ENCODE measurements around the gene TRIM2. TPM values are rescaled to one million over a fixed set of nuclear protein-coding genes. Genes with fewer than 3 reads are reported as not detected.

The TRIM2 gene
- total RNA-seq, 2 experiments from 2014 or later, result 1.9 to 3.4 TPM

DNA sequence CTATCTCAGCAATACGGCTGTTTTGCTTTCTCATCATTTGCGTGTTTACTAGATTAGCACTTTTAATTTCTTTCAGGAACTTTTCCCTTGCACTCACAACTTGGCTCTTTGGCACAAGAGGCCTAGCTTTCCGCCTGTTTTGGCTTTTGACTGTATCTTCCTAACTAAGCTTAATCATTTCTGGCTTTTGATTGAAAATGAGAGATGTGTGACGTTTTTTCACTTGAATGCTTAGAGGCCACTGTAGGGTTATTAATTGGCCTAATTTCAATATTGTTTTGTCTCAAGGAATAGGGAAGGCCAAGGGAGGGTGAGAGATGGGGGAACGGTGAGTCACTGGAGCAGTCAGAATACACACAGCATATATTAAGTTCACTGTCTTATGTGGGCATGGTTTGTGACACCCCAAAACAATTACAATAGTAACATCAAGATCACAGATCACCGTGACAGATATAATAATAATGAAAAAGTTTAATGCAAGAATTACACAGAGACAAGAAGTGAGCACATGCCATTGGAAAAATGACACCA is 167.5 kb downstream of the TRIM2 start:
- no peaks in the 10 kb centered on the region for H3K36me3 Mint-ChIP-seq (ENCODE audit: low read depth)
- ATAC-seq (ENCODE audit: poor library complexity), result no peak

GRCh38 chr4:153372967-153373562 is 168.8 kb downstream of the TRIM2 start:
- Histone ChIP-seq H3K4me1 (ENCODE audit: insufficient read depth, low read length) (no peaks in the 10 kb centered on the region), H3K4me3 (ENCODE audit: low read length) (no peak overlapping the region), H3K27me3 (ENCODE audit: control insufficient read depth in 1 of 2, insufficient read depth in 2 of 2, low read length in 2 of 2) (no peaks in the 10 kb centered on the region), H3K9me3 (ENCODE audit: control insufficient read depth in 1 of 2, insufficient read depth in 1 of 2, low read length in 2 of 2) (peaks cover 0 to 6% of the 10 kb centered on the region in 2 experiments), H3K36me3 (ENCODE audit: insufficient read depth, low read length) (no peaks in the 10 kb centered on the region), H3K27ac (ENCODE audit: low read depth in 1 of 2, low read length in 2 of 2) (no peak overlapping the region)
- Mint-ChIP-seq H3K36me3 (ENCODE audit: low read depth) (no peaks in the 10 kb centered on the region), H3K4me1 (ENCODE audit: low read depth) (no peaks in the 10 kb centered on the region), H3K27ac (no peak overlapping the region), H3K4me3 (no peak overlapping the region), H3K9me3 (peaks cover 5% of the 10 kb centered on the region), H3K27me3 (no peaks in the 10 kb centered on the region)
- ChIA-PET POLR2A (no interaction called here), CTCF (no interaction called here)
- intact Hi-C loops (cut with DNase I, micrococcal nuclease), result no loop called here
- no peak for DNase-seq
- ATAC-seq (ENCODE audit: poor library complexity), result no peak
- no peak for TF ChIP-seq CTCF (IDR thresholded peaks at IDR 0.05)

More for the DNA sequence above, 167.5 kb downstream of the TRIM2 start:
- POLR2A ChIA-PET, result interaction anchor here (1.1 kb wide), 1 partner anchor 117 kb away, joined by 4 read pairs; no protein-coding TSS in a partner anchor
- CTCF ChIA-PET, result interaction anchor here (0.8 kb wide), 1 partner anchor 17 kb away, joined by 3 read pairs; no protein-coding TSS in a partner anchor
- DNase-seq, result no peak
- Mint-ChIP-seq H3K27me3 (no peaks in the 10 kb centered on the region), H3K4me3 (no peak overlapping the region), H3K4me1 (ENCODE audit: low read depth) (no peaks in the 10 kb centered on the region), H3K9me3 (peaks cover 5% of the 10 kb centered on the region), H3K27ac (no peak overlapping the region)
- H3K9me3 ChIP-seq (ENCODE audit: control insufficient read depth in 1 of 2, insufficient read depth in 1 of 2, low read length in 2 of 2), result peaks cover 0 to 6% of the 10 kb centered on the region in 2 experiments
- no peak overlapping the region for H3K27ac ChIP-seq (ENCODE audit: low read depth in 1 of 2, low read length in 2 of 2)
- H3K27me3 ChIP-seq (ENCODE audit: control insufficient read depth in 1 of 2, insufficient read depth in 2 of 2, low read length in 2 of 2), result no peaks in the 10 kb centered on the region
- no peaks in the 10 kb centered on the region for H3K4me1 ChIP-seq (ENCODE audit: insufficient read depth, low read length)
- TF ChIP-seq CTCF (IDR thresholded peaks at IDR 0.05), result no peak
- intact Hi-C loops (cut with DNase I, micrococcal nuclease), result no loop called here
- no peak overlapping the region for H3K4me3 ChIP-seq (ENCODE audit: low read length)
- no peaks in the 10 kb centered on the region for H3K36me3 ChIP-seq (ENCODE audit: insufficient read depth, low read length)

DNA sequence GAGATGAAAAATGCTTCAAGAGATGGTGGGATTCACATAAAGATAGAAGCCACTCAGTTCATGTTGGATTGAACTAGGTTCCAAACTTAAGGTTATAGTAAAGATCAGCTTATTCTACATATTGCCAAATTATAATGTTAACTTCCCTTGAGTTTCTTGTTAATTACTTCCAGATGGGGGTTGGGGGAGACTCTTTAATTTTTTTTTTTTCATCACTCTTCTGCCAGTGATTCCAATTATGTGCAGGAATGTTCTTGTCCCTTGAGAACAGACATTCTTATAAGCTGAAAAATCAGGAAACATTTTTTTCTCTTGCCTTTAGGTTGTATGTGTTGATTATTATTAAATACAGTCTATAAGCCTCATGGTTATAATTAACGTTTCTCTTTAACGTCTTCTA is 170.2 kb downstream of the TRIM2 start:
- ATAC-seq (ENCODE audit: poor library complexity) (no peak), DNase-seq (no peak)
- H3K9me3 ChIP-seq (ENCODE audit: control insufficient read depth in 1 of 2, insufficient read depth in 1 of 2, low read length in 2 of 2), result peaks cover 0 to 6% of the 10 kb centered on the region in 2 experiments
- H3K36me3 ChIP-seq (ENCODE audit: insufficient read depth, low read length), result no peaks in the 10 kb centered on the region
- POLR2A ChIA-PET, result interaction anchor here (0.6 kb wide), 1 partner anchor 52 kb away, joined by 3 read pairs; no protein-coding TSS in a partner anchor
- no peak overlapping the region for H3K4me3 ChIP-seq (ENCODE audit: low read length)
- H3K4me1 ChIP-seq (ENCODE audit: insufficient read depth, low read length), result no peaks in the 10 kb centered on the region
- H3K27me3 ChIP-seq (ENCODE audit: control insufficient read depth in 1 of 2, insufficient read depth in 2 of 2, low read length in 2 of 2), result no peaks in the 10 kb centered on the region
- no peak overlapping the region for H3K27ac Mint-ChIP-seq
- H3K27me3 Mint-ChIP-seq, result no peaks in the 10 kb centered on the region
- H3K36me3 Mint-ChIP-seq (ENCODE audit: low read depth), result no peaks in the 10 kb centered on the region
- intact Hi-C loops (cut with DNase I, micrococcal nuclease), result no loop called here
- CTCF ChIA-PET, result interaction anchor here (1.4 kb wide), 1 partner anchor 16 kb away, joined by 4 read pairs; no protein-coding TSS in a partner anchor
- TF ChIP-seq CTCF (IDR thresholded peaks at IDR 0.05), result no peak
- no peaks in the 10 kb centered on the region for H3K4me1 Mint-ChIP-seq (ENCODE audit: low read depth)
- no peak overlapping the region for H3K4me3 Mint-ChIP-seq
- peaks cover 5% of the 10 kb centered on the region for H3K9me3 Mint-ChIP-seq
- H3K27ac ChIP-seq (ENCODE audit: low read depth in 1 of 2, low read length in 2 of 2), result no peak overlapping the region
